IPS-18a (cell line): ENCODE measurements around the gene SDC4.

ENCODE experiments used
- H3K27ac ChIP-seq: one replicate; pipeline ENCODE4 v1.5.1; 2013; ENCODE audit warnings: low read length
- H3K27me3 ChIP-seq: one replicate; pipeline ENCODE4 v1.6.1; 2013; ENCODE audit warnings: mild to moderate bottlenecking, low read length; ENCODE audit not compliant: control insufficient read depth, insufficient read depth
- H3K36me3 ChIP-seq: one replicate; pipeline ENCODE4 v1.6.1; 2013; ENCODE audit warnings: low read depth, low read length; ENCODE audit not compliant: control insufficient read depth
- H3K4me1 ChIP-seq: one replicate; pipeline ENCODE4 v1.6.1; 2013; ENCODE audit warnings: low read depth, low read length; ENCODE audit not compliant: control insufficient read depth
- H3K4me3 ChIP-seq: one replicate; pipeline ENCODE4 v1.5.1; 2013; ENCODE audit warnings: low read length
- H3K9ac ChIP-seq: one replicate; pipeline ENCODE4 v1.6.1; 2013; ENCODE audit warnings: mild to moderate bottlenecking, low read length, moderate library complexity
- H3K9me3 ChIP-seq: one replicate; pipeline ENCODE4 v1.6.1; 2013; ENCODE audit warnings: low read depth, low read length; ENCODE audit not compliant: control insufficient read depth

Gene SDC4

DNA sequence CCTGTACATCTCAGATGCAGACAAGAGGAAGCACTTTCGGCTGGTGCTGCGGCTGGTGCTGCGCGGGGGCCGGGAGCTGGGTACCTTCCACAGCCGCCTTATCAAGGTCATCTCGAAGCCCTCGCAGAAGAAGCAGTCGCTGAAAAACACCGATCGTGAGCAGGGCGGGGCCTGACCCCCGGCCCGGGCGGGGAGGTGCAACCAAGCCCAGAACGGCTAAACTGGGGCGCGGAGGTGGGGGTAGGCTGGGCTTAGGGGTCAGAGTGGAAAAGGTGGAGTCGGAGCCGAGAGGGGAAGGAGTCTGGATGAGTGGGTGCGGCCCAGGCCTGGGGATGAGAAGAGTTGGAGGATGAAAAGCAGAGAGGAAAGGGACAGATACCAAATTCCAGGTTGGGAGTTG, 36.0 kb downstream of the SDC4 start:
- peaks cover 17% of the 10 kb centered on the region for H3K27me3 ChIP-seq
- H3K4me1 ChIP-seq, result no peaks in the 10 kb centered on the region
- H3K4me3 ChIP-seq, result peak overlapping the region; percentile 8
- no peaks in the 10 kb centered on the region for H3K36me3 ChIP-seq
- H3K9ac ChIP-seq, result no peak overlapping the region
- no peak overlapping the region for H3K27ac ChIP-seq
- H3K9me3 ChIP-seq, result no peaks in the 10 kb centered on the region

DNA sequence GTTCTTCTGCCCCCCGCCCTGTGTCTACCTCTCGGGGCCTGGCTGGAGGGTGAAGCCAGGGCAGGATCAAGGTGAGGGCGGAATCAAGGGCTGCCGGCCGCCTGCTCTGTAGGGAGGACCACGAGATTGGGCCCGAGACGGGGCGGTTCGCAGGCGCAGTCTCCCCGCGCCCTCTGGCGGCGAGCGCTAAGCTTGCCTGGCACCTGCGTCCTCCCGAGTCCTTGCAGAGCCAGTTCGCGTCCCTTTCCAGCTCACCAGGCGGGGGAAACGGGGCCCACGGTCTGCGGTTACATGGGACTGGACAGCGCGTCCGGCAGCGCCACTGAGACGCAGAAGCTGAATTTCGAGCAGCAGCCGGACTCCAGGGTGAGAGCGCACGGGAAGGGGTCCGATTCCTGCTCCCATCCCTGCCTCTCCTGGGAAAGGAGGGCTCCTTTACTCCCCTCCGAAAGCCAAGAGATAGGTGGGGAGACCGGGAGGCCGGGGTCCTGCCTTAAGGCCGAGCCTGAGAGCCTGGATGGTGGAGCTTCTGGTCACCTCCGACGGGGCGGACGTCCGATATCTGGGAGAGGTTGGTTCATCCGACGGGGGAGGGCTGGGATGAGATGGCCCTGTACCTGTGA, 36.5 kb downstream of the SDC4 start:
- Histone ChIP-seq H3K9ac (no peak overlapping the region), H3K4me3 (peak overlapping the region; percentile 8), H3K4me1 (no peaks in the 10 kb centered on the region), H3K27me3 (peaks cover 17% of the 10 kb centered on the region), H3K9me3 (no peaks in the 10 kb centered on the region), H3K27ac (no peak overlapping the region), H3K36me3 (no peaks in the 10 kb centered on the region)

GRCh38 chr20:45309075-45309474, 39.1 kb downstream of the SDC4 start:
- no peak overlapping the region for H3K27ac ChIP-seq
- no peaks in the 10 kb centered on the region for H3K36me3 ChIP-seq
- no peak overlapping the region for H3K4me3 ChIP-seq
- no peak overlapping the region for H3K9ac ChIP-seq
- H3K4me1 ChIP-seq, result no peaks in the 10 kb centered on the region
- H3K27me3 ChIP-seq, result peaks cover 23% of the 10 kb centered on the region
- no peaks in the 10 kb centered on the region for H3K9me3 ChIP-seq

DNA sequence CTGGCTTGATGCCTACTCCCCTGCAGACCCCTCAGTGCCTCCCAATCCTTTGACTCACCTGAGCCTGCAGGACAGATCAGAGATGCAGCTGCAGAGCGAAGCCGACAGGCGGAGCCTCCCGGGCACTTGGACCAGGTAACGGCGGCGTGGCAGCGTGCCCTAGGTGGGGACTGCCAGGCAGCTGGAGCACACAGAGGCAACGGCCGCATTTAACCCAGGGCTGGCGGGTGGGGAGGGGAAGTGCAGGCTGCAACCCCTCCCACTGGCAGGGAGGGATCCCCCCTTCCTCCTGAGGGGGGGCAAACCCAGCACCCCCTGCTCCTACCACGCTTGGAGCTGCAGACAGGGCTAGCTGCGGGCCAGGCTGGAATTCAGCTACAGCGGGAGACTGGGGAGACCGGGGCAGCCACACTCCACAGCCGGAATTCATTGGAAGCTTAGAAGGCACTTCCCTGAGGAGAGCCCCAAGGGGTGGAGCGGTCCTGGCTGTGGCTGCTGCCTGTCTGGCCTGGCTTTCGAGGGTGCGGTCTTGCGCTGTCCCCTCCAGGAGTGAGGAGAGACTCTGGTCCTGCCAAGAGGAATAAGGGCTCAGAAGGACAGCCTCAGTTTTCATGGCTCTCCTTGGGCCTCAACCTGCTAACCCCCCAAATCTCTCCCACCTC, 40.0 kb downstream of the SDC4 start, which contains the start of gene MATN4:
Gene MATN4, minus strand, starts transcription at position 183 of the 662 bp plus-strand sequence. CDS start 2,717 bp downstream, outside the sequence.
- no peak within 1 kb of the TSS for H3K9ac ChIP-seq
- no peaks in the 10 kb centered on the region for H3K36me3 ChIP-seq
- H3K4me1 ChIP-seq, result no peaks in the 10 kb centered on the region
- no peak within 1 kb of the TSS for H3K4me3 ChIP-seq
- H3K27me3 ChIP-seq, result peaks cover 23% of the 10 kb centered on the region
- no peaks in the 10 kb centered on the region for H3K9me3 ChIP-seq
- H3K27ac ChIP-seq, result no peak within 1 kb of the TSS

DNA sequence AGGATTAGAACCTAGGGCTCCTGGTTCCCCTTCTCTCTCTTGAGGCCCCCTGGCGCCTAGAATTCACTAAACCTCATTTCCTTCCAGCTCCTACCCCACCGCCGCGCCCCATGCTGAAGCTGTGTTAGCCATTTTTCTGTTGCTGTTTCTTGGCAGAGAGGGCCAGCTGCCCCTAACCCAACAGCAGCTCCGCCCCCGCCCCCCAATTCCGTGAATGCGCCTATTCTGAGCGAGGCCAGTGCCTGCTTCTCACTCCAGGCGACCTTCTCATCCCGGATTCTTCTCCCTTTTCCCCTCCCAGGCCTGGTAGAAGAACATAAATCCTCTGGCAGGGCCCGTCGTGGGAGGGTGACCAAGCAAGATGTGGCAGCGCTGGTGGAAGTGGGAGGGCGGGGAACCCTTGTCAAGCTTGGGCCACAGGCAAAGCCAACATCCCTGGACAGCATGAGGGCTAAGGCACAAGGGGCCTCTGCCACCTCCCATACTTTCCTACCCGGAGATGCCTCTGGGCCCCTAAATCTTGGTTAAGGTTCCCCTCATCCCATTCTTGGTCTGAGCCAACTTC, 41.1 kb downstream of the SDC4 start:
- no peak overlapping the region for H3K9ac ChIP-seq
- no peaks in the 10 kb centered on the region for H3K4me1 ChIP-seq
- H3K4me3 ChIP-seq, result no peak overlapping the region
- no peaks in the 10 kb centered on the region for H3K9me3 ChIP-seq
- H3K27me3 ChIP-seq, result peaks cover 20% of the 10 kb centered on the region
- no peaks in the 10 kb centered on the region for H3K36me3 ChIP-seq
- H3K27ac ChIP-seq, result no peak overlapping the region

- no peaks in the 10 kb centered on the region for H3K36me3 ChIP-seq
- H3K4me3 ChIP-seq, result no peak within 1 kb of the TSS
- no peak within 1 kb of the TSS for H3K27ac ChIP-seq
- H3K27me3 ChIP-seq, result peaks cover 14% of the 10 kb centered on the region
- H3K4me1 ChIP-seq, result no peaks in the 10 kb centered on the region
- no peak within 1 kb of the TSS for H3K9ac ChIP-seq
- H3K9me3 ChIP-seq, result no peaks in the 10 kb centered on the region
Observed at GRCh38 chr20:45306431-45306982, 41.7 kb downstream of the SDC4 start, which contains the start of gene RBPJL. RBPJL (plus strand) TSS chr20:45306840; CDS start chr20:45306923, 83 bp downstream.

- no peaks in the 10 kb centered on the region for H3K4me1 ChIP-seq
- H3K27me3 ChIP-seq, result peaks cover 6% of the 10 kb centered on the region
- H3K4me3 ChIP-seq, result no peak overlapping the region
- H3K36me3 ChIP-seq, result no peaks in the 10 kb centered on the region
- no peaks in the 10 kb centered on the region for H3K9me3 ChIP-seq
- H3K9ac ChIP-seq, result no peak overlapping the region
- H3K27ac ChIP-seq, result no peak overlapping the region
Observed at GRCh38 chr20:45305262-45305661, 43.0 kb downstream of the SDC4 start.

GRCh38 chr20:45304464-45304999, 43.7 kb downstream of the SDC4 start:
- Histone ChIP-seq H3K36me3 (no peaks in the 10 kb centered on the region), H3K27ac (no peak overlapping the region), H3K4me1 (no peaks in the 10 kb centered on the region)

DNA sequence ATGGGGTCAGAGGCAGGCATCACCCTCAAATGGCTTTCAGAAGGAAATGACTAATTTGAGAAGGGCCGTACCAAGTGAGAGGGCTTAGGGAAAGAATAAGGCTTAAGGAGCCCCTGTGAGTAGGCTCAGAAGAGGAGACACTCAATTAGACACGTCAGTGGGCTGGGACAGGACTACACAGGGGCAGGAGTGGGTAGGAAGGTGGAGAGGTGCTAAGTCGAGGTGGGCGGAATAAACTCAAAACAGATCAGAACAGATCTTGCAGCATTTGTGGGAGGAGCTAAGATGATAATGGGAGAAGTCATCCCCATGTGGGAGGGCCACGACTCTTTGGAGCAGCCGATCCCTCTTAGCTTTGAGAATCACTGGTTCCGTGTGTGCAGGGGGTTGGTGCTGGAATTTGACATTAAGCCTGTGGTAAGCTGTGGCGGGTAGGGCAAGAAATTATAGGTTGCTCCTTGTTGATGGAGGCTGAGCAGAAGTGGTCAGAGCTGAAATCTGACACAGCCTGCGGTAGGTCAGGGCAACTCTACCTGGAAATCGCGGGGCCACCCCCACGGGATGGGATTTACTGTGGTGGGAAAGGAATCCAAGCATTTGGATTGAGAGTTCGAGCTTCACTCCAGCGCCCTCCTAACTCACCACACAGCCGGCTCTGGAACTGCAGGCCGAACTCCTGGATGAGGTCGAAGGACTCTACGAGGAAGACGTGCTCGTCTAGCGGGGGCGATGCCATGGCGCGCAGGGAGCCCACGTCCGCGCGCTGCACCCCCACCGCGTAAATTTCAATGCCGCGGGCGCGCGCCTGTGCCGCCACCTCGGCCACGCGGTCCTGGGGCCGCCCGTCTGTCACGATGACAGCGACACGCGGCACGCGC, 44.4 kb downstream of the SDC4 start:
- Histone ChIP-seq H3K9me3 (no peaks in the 10 kb centered on the region), H3K27ac (no peak overlapping the region), H3K4me1 (no peaks in the 10 kb centered on the region), H3K36me3 (no peaks in the 10 kb centered on the region), H3K27me3 (peaks cover 6% of the 10 kb centered on the region), H3K9ac (no peak overlapping the region), H3K4me3 (no peak overlapping the region)

More at GRCh38 chr20:45304464-45304999, 43.7 kb downstream of the SDC4 start:
- Histone ChIP-seq H3K9me3 (no peaks in the 10 kb centered on the region), H3K4me3 (no peak overlapping the region), H3K27me3 (peaks cover 6% of the 10 kb centered on the region), H3K9ac (no peak overlapping the region)

DNA sequence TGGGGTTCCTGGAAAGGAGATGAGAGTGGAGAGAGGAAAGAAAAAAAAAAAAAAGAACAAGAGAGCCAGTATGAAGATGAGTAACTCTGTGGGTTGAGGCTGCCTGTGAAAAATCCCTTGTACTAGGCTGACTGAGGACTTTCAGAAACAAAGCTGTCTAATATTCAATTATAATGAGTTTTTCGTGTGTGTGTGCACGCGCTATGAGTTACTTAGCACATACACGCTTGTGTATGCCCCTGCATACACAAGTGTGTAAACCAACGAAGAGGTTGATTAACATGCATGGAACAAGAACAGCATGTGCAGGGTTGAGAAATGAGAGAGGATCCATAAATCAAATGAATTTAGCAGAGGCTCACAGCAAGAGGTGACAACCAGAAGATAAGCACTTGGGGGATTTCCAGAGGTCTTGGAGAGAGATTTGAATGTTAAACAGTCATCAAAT, 46.4 kb downstream of the SDC4 start:
- Histone ChIP-seq H3K27me3 (peaks cover 6% of the 10 kb centered on the region), H3K27ac (no peak overlapping the region), H3K9me3 (no peaks in the 10 kb centered on the region), H3K4me3 (no peak overlapping the region), H3K4me1 (no peaks in the 10 kb centered on the region), H3K36me3 (no peaks in the 10 kb centered on the region), H3K9ac (no peak overlapping the region)

DNA sequence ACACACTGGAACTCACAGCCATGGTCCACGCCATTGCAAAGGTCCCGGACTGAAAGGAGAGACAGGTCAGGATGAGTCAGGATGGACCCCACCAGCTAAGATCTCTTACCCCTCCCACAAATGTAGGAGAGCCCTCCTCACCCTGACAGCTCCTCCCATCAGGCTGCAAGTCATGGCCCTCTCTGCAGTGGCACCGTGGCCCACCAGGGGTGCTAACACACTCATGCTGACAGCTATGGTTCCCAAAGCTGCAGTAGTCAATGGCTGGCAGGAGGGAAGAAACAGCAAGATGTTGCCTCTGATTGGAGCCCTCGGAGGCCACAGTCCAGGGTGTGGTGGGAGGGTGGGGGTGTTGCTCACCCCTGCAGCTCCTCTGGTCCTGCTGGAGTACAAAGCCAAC, 47.3 kb downstream of the SDC4 start:
- no peaks in the 10 kb centered on the region for H3K4me1 ChIP-seq
- no peaks in the 10 kb centered on the region for H3K9me3 ChIP-seq
- no peak overlapping the region for H3K4me3 ChIP-seq
- H3K27ac ChIP-seq, result no peak overlapping the region
- peaks cover under 1% of the 10 kb centered on the region for H3K27me3 ChIP-seq
- H3K36me3 ChIP-seq, result no peaks in the 10 kb centered on the region
- no peak overlapping the region for H3K9ac ChIP-seq
